ENCODE data around the gene DENND1A.

Gene DENND1A

GRCh38 chr9:123536455-123536868, 393.5 kb downstream of the DENND1A start:
- Mint-ChIP-seq H3K27ac (no peak overlapping the region), H3K4me1 (ENCODE audit: low read depth) (peaks cover 5% of the 10 kb centered on the region), H3K9me3 (peaks cover 2% of the 10 kb centered on the region), H3K27me3 (no peaks in the 10 kb centered on the region), H3K36me3 (ENCODE audit: low read depth) (peaks cover 46% of the 10 kb centered on the region), H3K4me3 (no peak overlapping the region)
- intact Hi-C loops (cut with micrococcal nuclease) = no loop called here

DNA sequence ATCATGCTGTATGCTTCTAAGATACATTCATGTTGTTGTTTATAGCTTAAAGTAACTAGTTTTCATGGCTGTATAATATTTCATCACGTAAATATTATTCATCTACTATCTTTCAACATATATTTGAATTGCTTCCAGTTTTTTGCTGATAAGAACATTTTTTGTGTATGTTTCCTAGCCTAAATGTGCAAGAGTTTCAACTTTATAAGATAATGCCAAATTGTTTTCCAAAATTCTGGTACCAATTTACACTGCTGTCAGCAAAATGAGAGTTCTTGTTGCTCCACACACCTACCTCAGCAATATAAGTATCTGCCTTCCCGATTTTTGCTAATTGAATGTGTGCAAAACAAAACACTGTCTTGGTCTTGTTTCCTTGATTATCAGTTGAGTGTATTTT, 395.6 kb downstream of the DENND1A start:
- H3K27me3 Mint-ChIP-seq = no peaks in the 10 kb centered on the region
- H3K9me3 Mint-ChIP-seq = peaks cover 6% of the 10 kb centered on the region
- H3K4me1 Mint-ChIP-seq (ENCODE audit: low read depth) = peaks cover 13% of the 10 kb centered on the region
- intact Hi-C loops (cut with micrococcal nuclease) = no loop called here
- peaks cover 55% of the 10 kb centered on the region for H3K36me3 Mint-ChIP-seq (ENCODE audit: low read depth)
- H3K27ac Mint-ChIP-seq = no peak overlapping the region
- H3K4me3 Mint-ChIP-seq = no peak overlapping the region

DNA sequence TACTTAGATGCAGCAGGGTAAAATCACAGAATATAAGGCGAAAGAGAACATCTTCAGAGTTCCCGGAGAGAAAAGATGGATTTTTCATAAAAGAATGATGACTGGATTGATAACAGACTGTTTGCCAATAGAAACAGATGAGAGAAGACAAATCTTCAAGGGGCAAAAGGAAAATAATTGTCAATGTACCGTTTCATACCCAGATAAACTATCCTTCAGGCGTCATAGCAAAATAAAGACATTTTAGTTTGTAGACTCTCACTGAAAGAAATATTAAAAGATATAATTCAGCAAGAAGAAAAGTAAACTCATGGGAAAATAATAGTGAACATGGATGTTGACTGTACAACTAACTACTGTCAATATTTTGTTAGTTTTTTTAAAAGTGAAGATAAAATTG, 399.7 kb downstream of the DENND1A start:
- peaks cover 45% of the 10 kb centered on the region for H3K36me3 Mint-ChIP-seq (ENCODE audit: low read depth)
- no peaks in the 10 kb centered on the region for H3K27me3 Mint-ChIP-seq
- no peak overlapping the region for H3K27ac Mint-ChIP-seq
- H3K4me3 Mint-ChIP-seq = no peak overlapping the region
- H3K4me1 Mint-ChIP-seq (ENCODE audit: low read depth) = peaks cover 20% of the 10 kb centered on the region
- intact Hi-C loops (cut with micrococcal nuclease) = no loop called here
- peaks cover 6% of the 10 kb centered on the region for H3K9me3 Mint-ChIP-seq

DNA sequence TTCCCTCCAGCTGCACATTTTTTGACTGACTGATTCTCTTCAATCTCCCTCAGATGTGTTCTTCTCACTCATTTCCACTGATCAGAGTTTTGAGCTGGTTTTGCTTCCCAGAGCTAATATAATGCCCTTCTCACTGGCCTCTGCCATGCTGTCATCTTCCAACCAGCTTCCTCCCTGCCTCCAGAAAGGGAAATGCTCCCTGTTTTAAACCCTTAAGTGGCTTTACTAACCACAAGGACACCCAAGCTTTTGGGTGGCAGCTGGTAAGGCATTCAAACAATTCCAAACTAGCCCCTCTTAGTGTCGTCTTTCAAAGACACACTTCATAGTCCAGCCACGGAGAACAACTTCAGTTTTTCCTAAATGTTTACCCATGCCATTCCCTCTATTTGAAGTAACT, 401.4 kb downstream of the DENND1A start:
- H3K9me3 Mint-ChIP-seq = peaks cover 6% of the 10 kb centered on the region
- H3K27ac Mint-ChIP-seq = peak overlapping the region; percentile 28
- no peak overlapping the region for H3K4me3 Mint-ChIP-seq
- no peaks in the 10 kb centered on the region for H3K27me3 Mint-ChIP-seq
- peaks cover 27% of the 10 kb centered on the region for H3K36me3 Mint-ChIP-seq (ENCODE audit: low read depth)
- H3K4me1 Mint-ChIP-seq (ENCODE audit: low read depth) = peaks cover 20% of the 10 kb centered on the region
- intact Hi-C loops (cut with micrococcal nuclease) = no loop called here

- Mint-ChIP-seq H3K36me3 (ENCODE audit: low read depth) (peaks cover 23% of the 10 kb centered on the region), H3K27me3 (no peaks in the 10 kb centered on the region), H3K9me3 (peaks cover 6% of the 10 kb centered on the region), H3K27ac (no peak overlapping the region), H3K4me1 (ENCODE audit: low read depth) (peaks cover 20% of the 10 kb centered on the region), H3K4me3 (no peak overlapping the region)
- intact Hi-C loops (cut with micrococcal nuclease) = no loop called here
Measured at GRCh38 chr9:123527981-123528380, 401.9 kb downstream of the DENND1A start.

GRCh38 chr9:123525957-123526356, 404.0 kb downstream of the DENND1A start:
- Mint-ChIP-seq H3K4me1 (ENCODE audit: low read depth) (peaks cover 20% of the 10 kb centered on the region), H3K9me3 (no peaks in the 10 kb centered on the region), H3K27me3 (no peaks in the 10 kb centered on the region), H3K27ac (no peak overlapping the region), H3K4me3 (no peak overlapping the region), H3K36me3 (ENCODE audit: low read depth) (peaks cover 7% of the 10 kb centered on the region)
- intact Hi-C loops (cut with micrococcal nuclease) = no loop called here

DNA sequence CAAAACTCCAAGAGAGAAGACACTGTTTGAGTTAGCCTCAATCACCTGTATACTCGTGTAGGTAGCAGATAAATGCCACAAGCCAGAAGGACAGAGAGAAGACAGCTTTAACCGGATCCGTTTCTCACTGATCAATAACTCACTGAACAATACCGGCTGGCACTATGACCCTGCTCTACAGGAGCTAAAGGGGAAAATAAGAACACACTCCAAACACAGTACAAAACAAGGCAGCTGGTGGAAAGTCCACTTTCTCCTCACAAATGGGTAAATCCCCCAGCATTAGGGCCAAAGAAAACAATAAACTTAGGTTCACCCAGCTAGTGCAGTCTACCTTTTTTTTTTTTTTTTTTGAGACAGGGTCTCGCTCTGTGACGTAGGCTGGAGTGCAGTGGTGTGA, 404.5 kb downstream of the DENND1A start:
- H3K4me3 Mint-ChIP-seq = no peak overlapping the region
- no peaks in the 10 kb centered on the region for H3K27me3 Mint-ChIP-seq
- H3K27ac Mint-ChIP-seq = no peak overlapping the region
- H3K9me3 Mint-ChIP-seq = no peaks in the 10 kb centered on the region
- intact Hi-C loops (cut with micrococcal nuclease) = no loop called here
- peaks cover 20% of the 10 kb centered on the region for H3K4me1 Mint-ChIP-seq (ENCODE audit: low read depth)
- H3K36me3 Mint-ChIP-seq (ENCODE audit: low read depth) = peaks cover 6% of the 10 kb centered on the region

DNA sequence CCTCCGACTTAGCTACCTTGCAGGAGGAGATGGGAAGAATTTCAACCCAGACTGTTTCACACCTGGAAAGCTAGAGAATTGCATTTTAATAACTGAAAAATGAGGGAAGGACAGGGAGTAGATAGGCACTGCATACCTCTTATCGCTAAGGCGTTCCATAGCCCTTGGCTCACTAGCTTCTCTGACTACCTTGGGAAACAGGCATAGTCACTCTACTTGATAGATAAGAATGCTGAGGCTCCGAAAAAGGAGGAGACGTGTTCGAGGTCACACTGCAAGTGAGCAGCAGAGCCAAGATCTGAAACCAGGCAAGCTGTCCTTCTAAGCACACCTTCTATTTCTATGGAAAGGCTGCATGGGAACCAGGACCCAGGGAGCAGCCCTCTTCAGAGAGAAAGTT, 405.1 kb downstream of the DENND1A start:
- no peak overlapping the region for H3K4me3 Mint-ChIP-seq
- H3K9me3 Mint-ChIP-seq = no peaks in the 10 kb centered on the region
- H3K4me1 Mint-ChIP-seq (ENCODE audit: low read depth) = peaks cover 17% of the 10 kb centered on the region
- no peak overlapping the region for H3K27ac Mint-ChIP-seq
- H3K36me3 Mint-ChIP-seq (ENCODE audit: low read depth) = peaks cover 3% of the 10 kb centered on the region
- intact Hi-C loops (cut with micrococcal nuclease) = no loop called here
- no peaks in the 10 kb centered on the region for H3K27me3 Mint-ChIP-seq

- Mint-ChIP-seq H3K27me3 (no peaks in the 10 kb centered on the region), H3K27ac (no peak overlapping the region), H3K4me3 (no peak overlapping the region), H3K4me1 (ENCODE audit: low read depth) (peaks cover 7% of the 10 kb centered on the region), H3K9me3 (no peaks in the 10 kb centered on the region), H3K36me3 (ENCODE audit: low read depth) (no peaks in the 10 kb centered on the region)
- intact Hi-C loops (cut with micrococcal nuclease) = no loop called here
Measured at GRCh38 chr9:123523845-123524244, 406.1 kb downstream of the DENND1A start.

DNA sequence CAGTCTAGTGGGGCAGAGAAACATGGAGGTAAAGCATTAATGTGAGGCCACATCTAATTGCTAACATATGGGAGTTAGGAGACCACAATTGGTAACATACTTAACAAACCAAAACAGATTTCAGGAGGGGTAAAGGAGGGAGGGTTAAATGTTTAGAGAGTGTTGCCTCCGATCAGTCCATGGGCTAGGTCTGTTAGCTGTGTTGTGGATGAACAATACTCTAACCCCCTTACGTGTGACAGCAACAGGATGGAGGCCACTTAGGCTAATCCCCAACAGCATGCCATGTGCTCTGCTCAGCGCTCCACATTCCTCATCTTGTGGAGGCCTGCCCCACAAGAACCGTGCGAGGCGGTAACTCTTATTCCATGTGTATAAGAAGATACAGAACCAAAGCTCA, 406.9 kb downstream of the DENND1A start:
- no peaks in the 10 kb centered on the region for H3K9me3 Mint-ChIP-seq
- H3K27ac Mint-ChIP-seq = no peak overlapping the region
- no peaks in the 10 kb centered on the region for H3K27me3 Mint-ChIP-seq
- intact Hi-C loops (cut with micrococcal nuclease) = no loop called here
- H3K4me3 Mint-ChIP-seq = no peak overlapping the region
- H3K36me3 Mint-ChIP-seq (ENCODE audit: low read depth) = no peaks in the 10 kb centered on the region
- H3K4me1 Mint-ChIP-seq (ENCODE audit: low read depth) = no peaks in the 10 kb centered on the region

GRCh38 chr9:123522251-123522650, 407.7 kb downstream of the DENND1A start:
- Mint-ChIP-seq H3K9me3 (no peaks in the 10 kb centered on the region), H3K27me3 (no peaks in the 10 kb centered on the region), H3K27ac (no peak overlapping the region), H3K36me3 (ENCODE audit: low read depth) (no peaks in the 10 kb centered on the region), H3K4me1 (ENCODE audit: low read depth) (no peaks in the 10 kb centered on the region), H3K4me3 (no peak overlapping the region)
- intact Hi-C loops (cut with micrococcal nuclease) = no loop called here

- no peaks in the 10 kb centered on the region for H3K27me3 Mint-ChIP-seq
- peaks cover 17% of the 10 kb centered on the region for H3K36me3 Mint-ChIP-seq (ENCODE audit: low read depth)
- peaks cover 4% of the 10 kb centered on the region for H3K4me1 Mint-ChIP-seq (ENCODE audit: low read depth)
- intact Hi-C loops (cut with micrococcal nuclease) = no loop called here
- no peak overlapping the region for H3K4me3 Mint-ChIP-seq
- no peak overlapping the region for H3K27ac Mint-ChIP-seq
- no peaks in the 10 kb centered on the region for H3K9me3 Mint-ChIP-seq
Measured at GRCh38 chr9:123518338-123518737, 411.6 kb downstream of the DENND1A start.

DNA sequence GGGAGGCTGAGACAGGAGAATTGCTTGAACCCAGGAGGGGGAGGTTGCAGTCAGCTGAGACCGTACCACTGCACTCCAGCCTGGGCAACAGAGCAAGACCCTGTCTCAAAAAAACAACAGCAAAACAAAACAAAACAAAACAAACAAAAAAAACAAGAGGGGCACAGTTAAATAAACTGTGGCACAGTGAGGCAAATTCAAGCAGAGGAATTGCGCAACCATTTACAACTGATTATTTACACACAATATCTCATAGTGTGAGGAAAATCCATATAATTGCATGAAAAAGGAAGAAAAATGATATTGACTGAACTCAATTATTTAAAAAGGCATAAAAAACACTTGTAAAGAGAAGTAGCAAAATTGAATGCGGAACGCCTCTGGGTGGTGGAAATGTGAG, 412.4 kb downstream of the DENND1A start:
- Mint-ChIP-seq H3K36me3 (ENCODE audit: low read depth) (peaks cover 25% of the 10 kb centered on the region), H3K27ac (no peak overlapping the region), H3K27me3 (no peaks in the 10 kb centered on the region), H3K4me3 (no peak overlapping the region), H3K4me1 (ENCODE audit: low read depth) (peaks cover 4% of the 10 kb centered on the region), H3K9me3 (no peaks in the 10 kb centered on the region)
- intact Hi-C loops (cut with micrococcal nuclease) = no loop called here

GRCh38 chr9:123514766-123515165, 415.2 kb downstream of the DENND1A start:
- Mint-ChIP-seq H3K27ac (no peak overlapping the region), H3K4me1 (ENCODE audit: low read depth) (peaks cover 4% of the 10 kb centered on the region), H3K9me3 (no peaks in the 10 kb centered on the region), H3K36me3 (ENCODE audit: low read depth) (peaks cover 43% of the 10 kb centered on the region), H3K27me3 (no peaks in the 10 kb centered on the region), H3K4me3 (no peak overlapping the region)
- intact Hi-C loops (cut with micrococcal nuclease) = no loop called here

- H3K4me1 Mint-ChIP-seq (ENCODE audit: low read depth) = peaks cover 4% of the 10 kb centered on the region
- H3K9me3 Mint-ChIP-seq = no peaks in the 10 kb centered on the region
- H3K27me3 Mint-ChIP-seq = no peaks in the 10 kb centered on the region
- intact Hi-C loops (cut with micrococcal nuclease) = no loop called here
- no peak overlapping the region for H3K27ac Mint-ChIP-seq
- H3K4me3 Mint-ChIP-seq = no peak overlapping the region
- H3K36me3 Mint-ChIP-seq (ENCODE audit: low read depth) = peaks cover 47% of the 10 kb centered on the region
Measured at GRCh38 chr9:123513554-123513953, 416.4 kb downstream of the DENND1A start.

Data from dendritic cell treated with granulocyte-macrophage colony-stimulating factor and Interleukin-4, amounts not matched to agents 40 ng/mL and 50 ng/mL, for 4 days (primary cell).